Measurements from ENCODE around the gene HLCS.
"Not testable (repeated sequence)": the region's sequence is repeated elsewhere in the genome, so short reads cannot be mapped to it uniquely, and the experiment has no call there.

HLCS gene

GRCh38 chr21:36955783-36956182 is 10.7 kb downstream of the HLCS start:
- no peak for DNase-seq (ENCODE audit: low spot score)

DNA sequence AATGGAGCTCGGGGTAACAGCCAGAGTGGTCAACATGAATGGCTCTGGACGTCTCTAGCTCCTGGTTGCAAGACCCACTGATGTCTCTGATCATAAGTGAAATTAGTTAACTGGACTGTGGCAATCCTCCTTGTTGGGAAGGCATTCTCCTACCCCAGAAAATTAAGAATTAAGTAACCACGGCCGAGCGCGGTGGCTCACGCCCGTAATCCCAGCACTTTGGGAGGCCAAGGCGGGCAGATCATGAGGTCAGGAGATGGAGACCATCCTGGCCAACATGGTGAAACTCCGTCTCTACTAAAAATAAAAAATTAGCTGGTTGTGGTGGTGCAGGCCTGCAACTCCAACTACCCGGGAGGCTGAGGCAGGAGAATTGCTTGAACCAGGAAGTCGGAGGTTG is 14.1 kb downstream of the HLCS start:
- not testable (repeated sequence) for DNase-seq (ENCODE audit: low spot score)

DNA sequence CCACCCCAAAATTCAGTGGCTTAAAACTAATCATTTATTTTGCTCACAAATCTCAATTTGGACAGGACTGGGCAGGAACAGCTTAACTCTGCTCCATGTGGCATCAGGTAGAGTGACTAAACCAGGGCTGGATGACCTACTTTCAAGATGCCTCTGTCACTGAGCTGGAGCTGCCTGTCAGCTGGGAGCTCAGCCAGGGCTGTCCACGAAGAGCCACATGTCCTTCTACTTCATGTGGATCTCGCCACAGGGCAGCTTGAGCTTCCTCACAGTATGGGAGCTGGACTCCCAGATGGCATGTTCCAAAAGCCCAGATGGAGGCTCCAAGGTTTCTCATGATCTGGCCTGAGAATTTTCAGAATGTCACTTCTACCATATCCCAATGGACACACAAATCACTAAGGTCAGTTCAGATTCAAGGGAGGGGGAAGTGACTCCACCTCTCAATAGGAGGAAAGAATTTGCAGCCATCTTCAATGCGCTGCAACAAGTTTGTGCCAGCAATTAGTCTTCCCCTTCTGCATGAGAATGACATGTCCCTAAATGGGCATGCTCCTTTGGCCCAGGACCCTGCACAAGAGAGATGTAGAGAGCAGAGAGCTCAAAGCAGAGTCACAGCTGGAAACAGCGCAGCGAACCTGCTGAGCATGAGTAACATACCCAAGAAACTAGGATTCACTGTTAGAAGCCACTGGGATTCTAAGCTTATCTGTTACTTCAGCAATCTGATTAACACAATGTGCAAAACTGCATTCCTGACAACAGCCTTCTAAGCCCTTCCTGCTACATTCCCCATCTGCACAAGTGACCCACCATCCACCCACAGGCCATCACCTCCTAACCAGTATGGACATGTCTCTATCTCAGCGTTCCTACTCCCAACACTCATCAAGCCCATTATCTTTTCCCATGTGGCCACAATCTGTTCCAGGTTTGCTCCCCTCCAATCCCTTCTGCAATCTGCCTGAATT is 17.0 kb downstream of the HLCS start:
- no peak for DNase-seq (ENCODE audit: low spot score)

- DNase-seq (ENCODE audit: low spot score): no peak
Measured at GRCh38 chr21:36948686-36949085, 17.8 kb downstream of the HLCS start.

DNA sequence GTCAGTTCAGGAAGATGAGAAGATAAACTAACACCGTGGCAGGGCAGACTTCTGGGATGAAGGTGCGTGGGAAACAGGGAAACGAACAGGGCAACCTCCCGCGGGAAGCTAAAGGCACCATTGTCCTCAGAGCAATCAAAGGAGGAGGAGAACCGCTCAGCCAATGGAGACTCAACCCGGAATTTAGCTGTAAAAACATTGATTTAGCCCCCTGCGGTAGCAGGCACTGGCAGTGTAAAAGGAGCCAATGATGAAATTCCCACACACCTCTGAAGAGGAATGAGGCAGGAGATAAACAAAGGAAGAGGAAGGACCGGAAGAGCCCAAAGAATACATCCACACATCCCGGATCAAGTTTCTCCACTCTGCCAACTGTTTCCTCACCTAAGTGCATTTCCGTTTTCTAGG is 19.5 kb downstream of the HLCS start:
- DNase-seq (ENCODE audit: low spot score): no peak

- DNase-seq (ENCODE audit: low spot score): no peak
Measured at GRCh38 chr21:36945496-36946138, 20.9 kb downstream of the HLCS start.

DNA sequence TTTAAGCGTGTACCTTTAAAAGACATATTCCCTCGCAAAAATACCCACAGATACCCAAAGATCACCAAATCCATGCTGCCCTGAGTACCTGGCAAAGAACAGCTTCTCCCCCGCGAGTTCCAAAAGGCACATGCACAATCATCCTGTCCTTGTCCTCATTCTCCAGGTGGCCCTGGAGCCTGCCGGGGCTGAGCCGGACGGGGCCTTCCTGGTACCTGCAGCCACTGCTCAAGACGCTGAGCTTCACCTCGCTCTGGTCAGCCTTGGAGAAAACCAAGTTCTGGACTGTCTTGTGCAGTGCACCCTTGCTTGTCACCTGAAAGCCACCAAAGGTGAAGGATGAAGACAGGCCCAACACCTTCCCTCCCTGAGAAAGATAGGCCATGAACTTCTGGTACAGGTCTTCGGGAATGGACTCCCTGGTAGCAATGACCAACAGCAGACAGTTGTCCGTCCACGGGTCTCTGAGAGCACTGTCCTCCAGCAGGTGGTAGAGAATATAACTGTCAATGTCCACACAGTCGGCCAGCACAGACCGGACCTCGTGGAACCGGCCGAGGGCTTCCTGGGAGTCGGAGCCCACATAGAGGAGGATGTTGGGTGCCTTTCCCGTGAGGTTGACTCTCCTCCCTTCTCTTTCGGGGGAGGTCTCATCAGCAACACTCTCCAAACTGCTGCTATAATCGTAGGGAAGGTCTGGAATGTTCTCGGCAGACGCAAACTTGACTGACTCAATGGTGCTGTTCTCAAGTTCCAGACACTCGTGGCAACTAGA is 29.9 kb downstream of the HLCS start:
- no peak for DNase-seq (ENCODE audit: low spot score)

- DNase-seq (ENCODE audit: low spot score): no peak
Measured at GRCh38 chr21:36934864-36935420, 31.5 kb downstream of the HLCS start.

DNA sequence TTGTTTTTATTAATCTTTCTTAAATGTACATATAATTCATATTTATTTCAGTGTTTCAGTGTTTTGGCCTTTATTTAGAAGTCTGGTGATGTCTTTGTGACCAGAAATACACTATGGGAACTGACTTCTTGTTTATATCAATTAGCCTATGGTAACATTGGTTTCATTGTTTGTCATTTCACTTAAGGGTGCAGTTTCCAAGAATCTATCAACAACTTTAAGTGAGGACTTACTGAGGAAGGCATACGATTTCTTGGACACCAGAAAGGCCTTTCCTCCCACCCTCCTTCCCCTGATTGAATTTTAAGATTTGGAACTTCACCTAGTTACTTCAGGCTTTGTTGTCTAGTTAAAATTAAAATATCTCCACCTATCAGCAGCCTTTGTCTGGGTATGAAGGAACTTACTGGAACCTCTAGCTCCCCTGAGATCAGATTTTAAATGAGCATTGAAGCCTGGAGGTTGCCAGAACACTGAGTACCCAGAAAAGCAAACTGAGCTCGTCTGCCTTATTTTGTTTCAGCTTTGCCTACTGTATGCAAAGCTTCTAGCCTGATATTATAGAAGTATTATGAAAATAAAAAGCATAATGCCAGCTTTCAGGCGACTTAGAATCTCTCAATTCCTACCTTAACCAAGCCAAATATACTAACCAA is 34.2 kb downstream of the HLCS start:
- DNase-seq (ENCODE audit: low spot score): no peak

DNA sequence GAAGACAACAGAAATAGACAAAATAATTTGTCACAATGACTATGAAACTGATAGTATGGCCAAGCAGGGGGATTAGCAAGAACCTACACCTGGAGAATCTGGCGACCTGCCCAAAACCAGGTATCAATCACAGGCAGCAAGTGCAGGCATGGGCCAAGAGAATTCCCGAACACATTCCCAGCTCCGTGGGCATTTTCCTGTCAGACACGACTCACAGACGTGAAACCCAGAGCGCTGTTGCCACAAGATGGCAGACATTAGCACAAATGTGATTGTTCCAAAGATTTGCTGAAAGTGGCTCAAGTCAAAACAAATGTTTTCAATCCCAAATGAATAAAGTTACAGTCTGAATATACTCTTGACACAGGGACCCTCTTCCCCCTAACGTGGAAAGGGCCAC is 36.8 kb downstream of the HLCS start:
- peak; percentile 34 for DNase-seq (ENCODE audit: low spot score)

DNA sequence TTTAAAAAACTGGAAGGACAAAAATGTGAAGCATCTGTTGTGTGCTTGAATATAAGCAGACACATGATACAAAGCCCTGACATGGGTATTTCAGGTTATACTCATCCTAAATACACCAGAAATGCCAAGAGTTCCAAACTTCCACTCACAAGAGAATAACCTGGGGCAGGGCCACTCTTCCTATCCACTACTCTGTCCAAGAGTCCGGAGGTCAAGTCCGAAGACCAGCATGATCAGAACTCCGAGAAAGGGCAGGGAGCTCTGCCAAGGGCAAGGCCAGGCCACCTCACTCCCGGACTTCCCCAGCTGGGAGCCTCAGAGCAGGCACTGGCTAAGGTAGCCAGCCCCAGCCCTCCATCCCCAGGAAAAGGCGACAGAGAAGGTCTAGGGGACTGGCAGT is 37.5 kb downstream of the HLCS start:
- DNase-seq (ENCODE audit: low spot score): no peak

DNA sequence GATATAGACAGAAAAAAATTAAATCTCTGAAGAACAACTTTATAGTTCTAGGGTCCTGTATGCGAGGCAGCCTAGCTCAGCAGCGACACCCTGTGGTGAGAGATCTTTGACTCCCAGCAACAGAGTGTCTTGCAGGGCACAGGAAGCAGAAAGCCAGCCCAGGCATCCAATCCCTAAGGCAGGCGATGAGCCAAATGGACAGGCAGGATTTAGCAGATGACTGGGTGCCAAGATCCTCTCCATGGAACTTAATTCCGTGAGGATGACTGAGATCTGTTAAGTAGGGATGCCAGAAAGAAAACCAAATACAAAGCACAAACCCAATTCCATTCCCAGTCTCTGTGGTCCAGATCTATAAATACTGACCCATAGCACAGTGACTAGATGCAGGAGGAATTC is 38.8 kb downstream of the HLCS start:
- peak; percentile 78 for DNase-seq (ENCODE audit: low spot score)

GRCh38 chr21:36926989-36927718 is 39.3 kb downstream of the HLCS start:
- no peak for DNase-seq (ENCODE audit: low spot score)

- no peak for DNase-seq (ENCODE audit: low spot score)
Measured at GRCh38 chr21:36923270-36923669, 43.2 kb downstream of the HLCS start.

DNA sequence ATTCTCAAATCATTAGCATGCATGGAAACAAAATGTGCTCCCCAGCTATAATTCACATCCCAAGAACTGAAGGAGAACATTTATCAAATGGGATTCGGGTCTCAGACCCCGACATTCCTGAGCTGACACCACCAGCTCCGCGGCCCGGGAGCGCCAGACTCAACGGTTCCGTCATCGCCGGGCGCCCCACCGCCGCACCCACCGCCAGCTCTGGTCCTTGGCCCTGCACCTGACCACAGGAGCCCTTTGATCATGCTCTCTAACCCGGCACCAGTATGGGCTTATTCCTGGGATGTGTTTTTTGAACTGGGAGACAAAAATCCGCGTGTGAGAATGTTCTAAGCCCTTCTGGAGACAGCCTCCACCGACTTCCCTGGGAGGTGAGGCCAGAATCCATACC is 43.6 kb downstream of the HLCS start:
- DNase-seq (ENCODE audit: low spot score): no peak

- DNase-seq (ENCODE audit: low spot score): no peak
Measured at GRCh38 chr21:36918291-36918690, 48.2 kb downstream of the HLCS start.

GRCh38 chr21:36917471-36918158 is 48.9 kb downstream of the HLCS start:
- peak; percentile 45 for DNase-seq (ENCODE audit: low spot score)

GRCh38 chr21:36916718-36917117 is 49.8 kb downstream of the HLCS start:
- no peak for DNase-seq (ENCODE audit: low spot score)

- no peak for DNase-seq (ENCODE audit: low spot score)
Measured at GRCh38 chr21:36915696-36916245, 50.7 kb downstream of the HLCS start.

All from pons (tissue), 1 donor.